GM12891 (cell line): Measurements from ENCODE around the gene JCAD.
"Not testable (repeated sequence)": the region's sequence is repeated elsewhere in the genome, so short reads cannot be mapped to it uniquely, and the experiment has no call there.

ENCODE experiments used
- POLR2A ChIP-seq: IDR thresholded peaks from 2 replicates; pipeline ENCODE4 v1.6.1; 2011; ENCODE audit warnings: low read depth, low read length, control low read depth
- POLR2AphosphoS5 ChIP-seq: IDR thresholded peaks from 2 replicates; pipeline ENCODE4 v1.6.1; 2011; ENCODE audit warnings: low read depth, low read length, control low read depth
- SPI1 ChIP-seq: IDR thresholded peaks from 2 replicates; pipeline ENCODE4 v1.6.1; 2011; ENCODE audit warnings: low read depth, low read length, control low read depth
- TAF1 ChIP-seq: IDR thresholded peaks from 2 replicates; pipeline ENCODE4 v1.6.1; 2011; ENCODE audit warnings: low read depth, low read length, control low read depth

- not testable (repeated sequence) for TF ChIP-seq POLR2AphosphoS5, POLR2A, TAF1, SPI1
These were observed 40.3 kb upstream of the JCAD start for GRCh38 chr10:30099706-30100105.
